Sigmoid colon (tissue), 7 donors: ENCODE results near the gene SAC3D1. TPM values are rescaled to one million over a fixed set of nuclear protein-coding genes. Genes with fewer than 3 reads are reported as not detected.

ENCODE experiments used
- DNase-seq: peaks from one replicate; pipeline ENCODE4 v3.0.0-alpha.2; 2019
- H3K27ac ChIP-seq, 4 donors: fragments of 200-600 bp; sonication (generic); one replicate each; pipeline ENCODE4 v1.5.1; 2016 to 2019; ENCODE audit warnings: mild to moderate bottlenecking in 1 of 4
- H3K27me3 ChIP-seq, 3 donors: fragments of 200-600 bp; sonication (generic); one replicate each; pipeline ENCODE4 v1.5.1; 2019; ENCODE audit warnings: mild to moderate bottlenecking in 1 of 3
- H3K36me3 ChIP-seq, 4 donors: fragments of 200-600 bp; sonication (generic); one replicate each; pipeline ENCODE4 v1.5.1; 2016 to 2019
- H3K4me1 ChIP-seq, 4 donors: fragments of 200-600 bp; sonication (generic); one replicate each; pipeline ENCODE4 v1.5.1; 2017 to 2019
- H3K4me3 ChIP-seq, 4 donors: fragments of 200-600 bp; sonication (generic); one replicate each; pipeline ENCODE4 v1.5.1; 2017 to 2019; ENCODE audit warnings: mild to moderate bottlenecking in 2 of 4, moderate library complexity in 1 of 4
- H3K9me3 ChIP-seq, 4 donors: fragments of 200-600 bp in 3 of 4; sonication (generic) in 3 of 4; one replicate each; pipeline versions ENCODE4 v1.5.1 to v1.6.1; 2013 to 2019
- EP300 ChIP-seq, 4 donors: sonication (generic); formaldehyde crosslinking; IDR thresholded peaks; one replicate each; pipeline ENCODE4 v1.6.1; 2017; ENCODE audit warnings: antibody characterized with exemption in 4 of 4
- POLR2A ChIP-seq, 2 donors: fragments of 450-650 bp; IDR thresholded peaks; one replicate each; pipeline ENCODE4 v1.6.1; 2016; ENCODE audit warnings: antibody characterized with exemption in 2 of 2, mild to moderate bottlenecking in 2 of 2, moderate library complexity in 2 of 2
- POLR2AphosphoS5 ChIP-seq, 4 donors: sonication (generic); formaldehyde crosslinking; IDR thresholded peaks; one replicate each; pipeline ENCODE4 v1.6.1; 2017; ENCODE audit warnings: antibody characterized with exemption in 4 of 4
- WGBS, 2 donors: extraction: QIAGEN DNeasy Blood & Tissue Kit; methylation state at CpG; one replicate each; pipeline ENCODE4 v1.1.7; 2013; 5-methylcytosine and 5-hydroxymethylcytosine counted together
- intact Hi-C: fragments of 100-400 bp; cut with DNase I; formaldehyde crosslinking; loops from one replicate; pipeline ENCODE4 v1.15.1; 2023
- polyA plus RNA-seq, 3 donors: library from polyadenylated mRNA; stranded (reverse); fragments of 200-250 nt; gene quantifications; one replicate each; pipeline ENCODE4 v1.2.3, GENCODE V29; 2013
- total RNA-seq, 4 donors: library from RNA; depleted of rRNA; stranded (reverse); fragments of >200 nt; gene quantifications; one replicate each; pipeline ENCODE4 v1.1.0, GENCODE V29; 2016
- TF ChIP-seq, protein P1 (sequence below), 4 experiments: fragments of 450-650 bp in 3 of 4; fragments of 200-600 bp in 1 of 4; IDR thresholded peaks; one replicate each; pipeline ENCODE4 v1.5.1; 2016 to 2019; ENCODE audit warnings: antibody characterized with exemption in 4 of 4, mild to moderate bottlenecking in 3 of 4, moderate library complexity in 2 of 4
- donor health status: healthy with polysubstance abuse.
- donor health status: Bipolar disorder and iron deficiency.
- donor health status: healthy.

SAC3D1 gene
- total and polyA plus RNA-seq, 7 donors, result 9.1 to 20.3 (median 13.0) TPM

DNA sequence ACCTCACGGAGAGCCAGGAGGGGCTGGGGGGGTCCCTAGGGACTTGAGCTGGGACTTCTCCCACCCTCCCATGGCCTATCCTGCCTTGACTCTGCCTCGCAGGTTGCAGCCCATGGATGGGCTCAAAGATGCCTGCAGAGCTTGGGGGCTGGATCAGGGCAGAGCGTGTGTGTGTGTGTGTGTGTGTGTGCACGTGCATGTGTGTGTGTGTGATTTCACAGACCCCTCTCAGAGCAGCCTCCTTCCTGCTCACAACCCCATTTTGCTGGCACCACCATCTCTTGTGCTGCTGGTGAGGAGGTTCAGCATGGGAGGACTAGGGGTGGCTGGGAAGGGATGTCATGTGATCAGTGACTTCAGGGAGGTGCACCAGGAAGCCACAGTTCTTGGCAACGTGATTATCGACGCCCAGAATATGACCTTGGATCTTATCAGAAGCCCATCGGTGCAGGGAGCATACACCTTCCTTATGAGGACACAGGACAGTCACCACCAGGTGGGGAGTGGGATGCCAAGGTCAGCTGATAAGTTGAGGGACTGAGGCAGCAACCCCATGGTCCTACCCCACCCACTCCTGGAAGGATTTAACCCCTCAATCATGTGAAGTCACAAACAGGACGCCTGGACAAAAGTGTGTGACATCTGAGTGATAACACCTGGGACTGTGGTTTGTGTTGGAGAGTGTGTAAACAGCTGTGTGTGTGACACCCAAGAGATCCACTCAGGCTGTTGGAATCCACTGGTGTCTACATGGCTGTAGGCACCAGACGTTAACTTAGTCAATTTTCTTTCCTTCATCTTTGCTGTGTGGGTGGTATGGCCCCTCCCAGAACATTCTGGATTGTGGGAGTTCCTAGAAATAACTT lies 19.2 kb downstream of the SAC3D1 start:
- WGBS, 2 donors, result 52 to 59% methylated on average over 10 of the region's 10 CpGs
- Histone ChIP-seq H3K27me3 (no peaks in the 10 kb centered on the region), H3K4me1 (no peaks in the 10 kb centered on the region), H3K27ac (no peak overlapping the region), H3K36me3 (no peaks in the 10 kb centered on the region), H3K9me3 (no peaks in the 10 kb centered on the region), H3K4me3 (no peak overlapping the region)
- DNase-seq, result no peak
- intact Hi-C loops, result no loop called here
- TF ChIP-seq, protein P1, sequence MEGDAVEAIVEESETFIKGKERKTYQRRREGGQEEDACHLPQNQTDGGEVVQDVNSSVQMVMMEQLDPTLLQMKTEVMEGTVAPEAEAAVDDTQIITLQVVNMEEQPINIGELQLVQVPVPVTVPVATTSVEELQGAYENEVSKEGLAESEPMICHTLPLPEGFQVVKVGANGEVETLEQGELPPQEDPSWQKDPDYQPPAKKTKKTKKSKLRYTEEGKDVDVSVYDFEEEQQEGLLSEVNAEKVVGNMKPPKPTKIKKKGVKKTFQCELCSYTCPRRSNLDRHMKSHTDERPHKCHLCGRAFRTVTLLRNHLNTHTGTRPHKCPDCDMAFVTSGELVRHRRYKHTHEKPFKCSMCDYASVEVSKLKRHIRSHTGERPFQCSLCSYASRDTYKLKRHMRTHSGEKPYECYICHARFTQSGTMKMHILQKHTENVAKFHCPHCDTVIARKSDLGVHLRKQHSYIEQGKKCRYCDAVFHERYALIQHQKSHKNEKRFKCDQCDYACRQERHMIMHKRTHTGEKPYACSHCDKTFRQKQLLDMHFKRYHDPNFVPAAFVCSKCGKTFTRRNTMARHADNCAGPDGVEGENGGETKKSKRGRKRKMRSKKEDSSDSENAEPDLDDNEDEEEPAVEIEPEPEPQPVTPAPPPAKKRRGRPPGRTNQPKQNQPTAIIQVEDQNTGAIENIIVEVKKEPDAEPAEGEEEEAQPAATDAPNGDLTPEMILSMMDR (IDR thresholded peaks at IDR 0.05), result no peak
- no peak for TF ChIP-seq POLR2A (IDR thresholded peaks at IDR 0.05)

DNA sequence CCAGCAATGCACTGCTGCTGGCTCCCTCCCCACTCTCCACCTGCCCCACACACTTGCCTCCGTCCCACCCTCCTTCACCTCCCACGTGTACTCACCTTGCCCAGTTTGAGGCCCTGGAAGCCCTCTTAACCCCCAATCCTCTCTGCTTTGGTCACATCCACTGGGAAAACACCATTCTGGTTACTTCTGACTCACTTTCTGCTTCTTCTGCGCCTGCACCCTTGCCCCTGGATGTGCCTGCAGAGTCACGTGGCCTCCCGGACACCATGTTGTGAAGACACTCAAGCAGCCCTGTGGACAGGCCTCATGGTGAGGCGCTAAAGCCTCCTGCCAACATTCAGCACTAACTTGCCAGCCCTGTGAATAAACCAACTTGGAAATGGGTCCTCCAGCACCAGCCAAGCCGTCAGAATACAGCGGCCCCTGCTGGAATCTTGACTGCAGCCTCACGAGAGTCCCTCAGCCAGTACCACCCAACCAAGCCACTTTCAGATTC lies 20.0 kb downstream of the SAC3D1 start:
- no peak for DNase-seq
- Histone ChIP-seq H3K4me1 (no peaks in the 10 kb centered on the region), H3K9me3 (no peaks in the 10 kb centered on the region), H3K36me3 (no peaks in the 10 kb centered on the region), H3K27me3 (no peaks in the 10 kb centered on the region), H3K27ac (no peak overlapping the region), H3K4me3 (no peak overlapping the region)
- intact Hi-C loops, result no loop called here
- TF ChIP-seq EP300 (IDR thresholded peaks at IDR 0.05), result no peak
- no peak for TF ChIP-seq POLR2AphosphoS5 (IDR thresholded peaks at IDR 0.05)
- TF ChIP-seq, protein P1 (IDR thresholded peaks at IDR 0.05), result no peak
- no peak for TF ChIP-seq POLR2A (IDR thresholded peaks at IDR 0.05)
- WGBS, 2 donors, result 80 to 86% methylated on average over 9 of the region's 9 CpGs

DNA sequence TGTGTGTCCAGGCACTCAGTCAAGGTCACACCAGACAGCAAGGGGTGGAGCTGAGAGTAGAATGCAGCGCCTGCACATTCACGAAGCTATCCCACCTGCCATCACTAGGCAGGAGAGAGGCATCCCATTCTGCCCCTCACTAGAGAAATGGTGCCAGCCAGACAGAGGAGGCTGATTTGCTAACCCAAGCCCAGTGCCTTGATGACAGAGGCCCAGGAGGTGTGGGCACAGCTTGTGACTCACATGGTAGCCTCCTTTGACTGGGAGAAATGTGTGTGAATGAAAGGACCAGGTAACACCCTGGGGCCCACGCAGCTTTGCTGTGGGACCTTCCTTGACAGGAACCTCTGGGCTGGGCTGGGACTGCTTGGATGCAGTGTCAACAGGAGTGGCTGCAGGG lies 22.5 kb downstream of the SAC3D1 start:
- Histone ChIP-seq H3K4me3 (no peak overlapping the region), H3K27ac (no peak overlapping the region), H3K27me3 (no peaks in the 10 kb centered on the region), H3K4me1 (no peaks in the 10 kb centered on the region), H3K9me3 (no peaks in the 10 kb centered on the region), H3K36me3 (no peaks in the 10 kb centered on the region)
- TF ChIP-seq EP300 (IDR thresholded peaks at IDR 0.05), result no peak
- TF ChIP-seq POLR2A (IDR thresholded peaks at IDR 0.05), result no peak
- no peak for TF ChIP-seq POLR2AphosphoS5 (IDR thresholded peaks at IDR 0.05)
- TF ChIP-seq, protein P1 (IDR thresholded peaks at IDR 0.05), result no peak
- 81 to 88% methylated on average over 3 of the region's 3 CpGs for WGBS, 2 donors
- no peak for DNase-seq
- intact Hi-C loops, result no loop called here

DNA sequence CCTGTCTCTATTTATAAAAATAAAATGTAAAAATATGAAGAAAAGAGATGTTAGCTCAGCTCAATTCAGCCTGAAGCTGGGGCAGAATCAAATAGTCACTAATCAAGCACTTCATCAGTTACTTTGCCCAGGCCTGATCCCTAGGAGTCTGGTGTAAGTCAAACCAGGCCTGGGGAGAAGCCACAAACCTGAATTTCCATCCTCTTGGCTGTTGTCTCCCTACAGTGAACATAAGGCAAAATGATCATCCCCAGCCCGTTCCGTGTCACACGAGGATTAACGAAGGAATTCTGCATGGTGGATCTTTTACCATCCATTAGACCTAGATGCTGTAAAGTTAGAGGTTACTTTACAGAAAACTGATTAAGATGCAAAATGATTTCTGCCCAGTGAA lies 23.8 kb downstream of the SAC3D1 start:
- Histone ChIP-seq H3K4me3 (no peak overlapping the region), H3K9me3 (no peaks in the 10 kb centered on the region), H3K36me3 (no peaks in the 10 kb centered on the region), H3K27ac (no peak overlapping the region), H3K4me1 (no peaks in the 10 kb centered on the region), H3K27me3 (no peaks in the 10 kb centered on the region)
- intact Hi-C loops, result no loop called here
- TF ChIP-seq, protein P1 (IDR thresholded peaks at IDR 0.05), result no peak
- TF ChIP-seq POLR2A (IDR thresholded peaks at IDR 0.05) (no peak), POLR2AphosphoS5 (IDR thresholded peaks at IDR 0.05) (no peak)
- DNase-seq, result no peak
- 89 to 93% methylated on average over 4 of the region's 4 CpGs for WGBS, 2 donors
